K562 (cell line): ENCODE results near the gene MKNK2. TPM values are rescaled to one million over a fixed set of nuclear protein-coding genes. Genes with fewer than 3 reads are reported as not detected.

Experiments used
- BRF1 ChIP-seq: IDR thresholded peaks from 3 replicates; pipeline ENCODE4 v1.6.1; 2011; ENCODE audit warnings: borderline replicate concordance, mild to moderate bottlenecking; ENCODE audit not compliant: insufficient read length; ENCODE audit errors: extremely low read depth
- CBFB ChIP-seq: sonication (generic); formaldehyde crosslinking; IDR thresholded peaks from 2 replicates; pipeline ENCODE4 v1.4.0; 2020; ENCODE audit warnings: mild to moderate bottlenecking, missing genetic modification reagents
- FOXJ2 ChIP-seq: fragments of 200-800 bp; sonication (Bioruptor generic); IDR thresholded peaks from 2 replicates; pipeline ENCODE4 v1.6.1; 2016; ENCODE audit warnings: missing genetic modification characterization, missing compliant biosample characterization
- KLF10 ChIP-seq: fragments of 250-450 bp; sonication (Bioruptor Pico); IDR thresholded peaks from 2 replicates; pipeline ENCODE4 v1.6.1; 2021; ENCODE audit warnings: matching md5 sums
- NCOA1 ChIP-seq: fragments of 450-650 bp; IDR thresholded peaks from 2 replicates; pipeline ENCODE4 v1.6.1; 2016; ENCODE audit warnings: low read depth
- TAF1 ChIP-seq: IDR thresholded peaks from 2 replicates; pipeline ENCODE4 v1.6.1; 2011; ENCODE audit warnings: mild to moderate bottlenecking, low read length, moderate library complexity; ENCODE audit not compliant: insufficient read depth, control insufficient read depth, severe bottlenecking; ENCODE audit errors: extremely low read depth
- TARDBP ChIP-seq: fragments of 450-650 bp; IDR thresholded peaks from 2 replicates; pipeline ENCODE4 v1.6.1; 2016
- XRCC4 ChIP-seq: IDR thresholded peaks from one replicate; pipeline ENCODE4 v1.6.1; 2011; ENCODE audit not compliant: insufficient read depth, insufficient read length; ENCODE audit errors: extremely low read depth
- ZBTB7A ChIP-seq: IDR thresholded peaks from 2 replicates; pipeline ENCODE4 v1.6.1; 2011; ENCODE audit warnings: low read depth, mild to moderate bottlenecking, low read length, moderate library complexity, borderline replicate concordance; ENCODE audit not compliant: control insufficient read depth
- ZNF586 ChIP-seq: fragments of 450-650 bp; formaldehyde crosslinking; conservative IDR thresholded peaks from 2 replicates; pipeline ENCODE4 v1.4.0; 2020; ENCODE audit warnings: mild to moderate bottlenecking, moderate library complexity
- ZNF696 ChIP-seq: fragments of 250-450 bp; sonication (Bioruptor Pico); conservative IDR thresholded peaks from 2 replicates; pipeline ENCODE4 v1.4.0; 2020; ENCODE audit warnings: mild to moderate bottlenecking, moderate library complexity
- polyA plus RNA-seq, 8 experiments: library from polyadenylated mRNA; depleted of rRNA in 4 of 8; stranded (reverse) in 5 of 8; unstranded in 3 of 8; fragments of >200 nt; fragmentation: Nextera tagmentation in 2 of 8; fragmentation: Illumina TruSeq in 1 of 8; extraction: Ambion mirVana in 2 of 8; extraction: Trizol in 1 of 8; gene quantifications; 2 replicates each; pipeline versions ENCODE4 v1.2.1 to v1.2.3, GENCODE V29; 2011 to 2014; ENCODE audit warnings: inconsistent platforms in 1 of 8, missing spikeins in 1 of 8
- total RNA-seq, 7 experiments: library from RNA; depleted of rRNA in 6 of 7; stranded (reverse); fragments of >200 nt in 6 of 7; fragmentation: Illumina TruSeq in 2 of 7; extraction: Trizol in 2 of 7; gene quantifications; 2 replicates each; pipeline versions ENCODE4 v1.2.1 to v1.2.3, GENCODE V29; 2011 to 2021; ENCODE audit warnings: low replicate concordance in 1 of 7
- TF ChIP-seq, protein P1 (sequence below): fragments of 150-350 bp; conservative IDR thresholded peaks from 2 replicates; pipeline ENCODE4 v1.6.1; 2014; ENCODE audit warnings: low read length
- TF ChIP-seq, protein P2 (sequence below): fragments of 250-450 bp; sonication (Bioruptor Pico); IDR thresholded peaks from 2 replicates; pipeline ENCODE4 v1.4.0; 2020; ENCODE audit warnings: mild to moderate bottlenecking, moderate library complexity, borderline replicate concordance
- TF ChIP-seq, protein P3 (sequence below): sonication (generic); formaldehyde crosslinking; IDR thresholded peaks from 2 replicates; pipeline ENCODE4 v1.8.0; 2022; ENCODE audit warnings: missing genetic modification reagents, mild to moderate bottlenecking, borderline replicate concordance
- TF ChIP-seq, protein P4 (sequence below): fragments of 250-450 bp; sonication (Bioruptor Pico); IDR thresholded peaks from 2 replicates; pipeline ENCODE4 v1.5.1; 2021; ENCODE audit warnings: mild to moderate bottlenecking
- TF ChIP-seq, protein P5 (sequence below), 2 experiments: fragments of 450-650 bp in 1 of 2; sonication (generic) in 1 of 2; formaldehyde crosslinking; conservative IDR thresholded peaks; 2 replicates each; pipeline versions ENCODE4 v1.4.0 to v1.8.1; 2020 to 2022; ENCODE audit warnings: mild to moderate bottlenecking in 1 of 2, missing genetic modification reagents in 1 of 2

Gene MKNK2
- total and polyA plus RNA-seq, 9 of the 15 experiments (the other 6 are each of a cell fraction or from before 2014, with no cell fraction given) = 5.1 to 191 (median 51.9) TPM

DNA sequence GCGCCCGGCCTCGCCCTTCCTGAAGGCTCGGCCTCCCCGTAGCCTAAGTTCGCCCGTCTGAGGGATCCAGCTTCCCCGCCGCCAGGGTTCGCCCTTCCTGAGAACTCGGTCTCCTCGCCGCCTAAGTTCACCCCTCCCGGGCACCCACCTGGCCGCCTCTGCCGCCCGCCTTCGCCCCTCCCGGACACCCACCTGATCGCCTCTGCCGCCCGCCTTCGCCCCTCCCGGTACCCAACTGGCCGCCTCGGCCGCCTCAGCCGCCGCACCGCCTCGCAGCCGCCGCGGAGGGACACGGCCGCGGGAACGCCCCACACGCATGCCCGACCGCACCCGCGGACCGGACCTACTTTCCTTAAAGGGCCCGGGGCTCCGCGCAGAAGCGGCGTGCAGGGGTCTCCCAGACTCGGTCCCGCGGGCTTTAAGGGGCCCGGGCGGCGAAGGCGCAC, 45.0 kb upstream of the MKNK2 start, which contains the start of gene MOB3A (continued):
- TF ChIP-seq, protein P1, sequence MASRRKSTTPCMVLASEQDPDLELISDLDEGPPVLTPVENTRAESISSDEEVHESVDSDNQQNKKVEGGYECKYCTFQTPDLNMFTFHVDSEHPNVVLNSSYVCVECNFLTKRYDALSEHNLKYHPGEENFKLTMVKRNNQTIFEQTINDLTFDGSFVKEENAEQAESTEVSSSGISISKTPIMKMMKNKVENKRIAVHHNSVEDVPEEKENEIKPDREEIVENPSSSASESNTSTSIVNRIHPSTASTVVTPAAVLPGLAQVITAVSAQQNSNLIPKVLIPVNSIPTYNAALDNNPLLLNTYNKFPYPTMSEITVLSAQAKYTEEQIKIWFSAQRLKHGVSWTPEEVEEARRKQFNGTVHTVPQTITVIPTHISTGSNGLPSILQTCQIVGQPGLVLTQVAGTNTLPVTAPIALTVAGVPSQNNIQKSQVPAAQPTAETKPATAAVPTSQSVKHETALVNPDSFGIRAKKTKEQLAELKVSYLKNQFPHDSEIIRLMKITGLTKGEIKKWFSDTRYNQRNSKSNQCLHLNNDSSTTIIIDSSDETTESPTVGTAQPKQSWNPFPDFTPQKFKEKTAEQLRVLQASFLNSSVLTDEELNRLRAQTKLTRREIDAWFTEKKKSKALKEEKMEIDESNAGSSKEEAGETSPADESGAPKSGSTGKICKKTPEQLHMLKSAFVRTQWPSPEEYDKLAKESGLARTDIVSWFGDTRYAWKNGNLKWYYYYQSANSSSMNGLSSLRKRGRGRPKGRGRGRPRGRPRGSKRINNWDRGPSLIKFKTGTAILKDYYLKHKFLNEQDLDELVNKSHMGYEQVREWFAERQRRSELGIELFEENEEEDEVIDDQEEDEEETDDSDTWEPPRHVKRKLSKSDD = no peak
- peak; percentile 15 for TF ChIP-seq TAF1
- peak; percentile 69; the same call in 1 of the 2 replicates for TF ChIP-seq TARDBP
- no peak for TF ChIP-seq FOXJ2 (tag)
- TF ChIP-seq XRCC4 = no peak
- no peak for TF ChIP-seq ZNF696 (CRISPR knock-in tag)
- TF ChIP-seq, protein P2, sequence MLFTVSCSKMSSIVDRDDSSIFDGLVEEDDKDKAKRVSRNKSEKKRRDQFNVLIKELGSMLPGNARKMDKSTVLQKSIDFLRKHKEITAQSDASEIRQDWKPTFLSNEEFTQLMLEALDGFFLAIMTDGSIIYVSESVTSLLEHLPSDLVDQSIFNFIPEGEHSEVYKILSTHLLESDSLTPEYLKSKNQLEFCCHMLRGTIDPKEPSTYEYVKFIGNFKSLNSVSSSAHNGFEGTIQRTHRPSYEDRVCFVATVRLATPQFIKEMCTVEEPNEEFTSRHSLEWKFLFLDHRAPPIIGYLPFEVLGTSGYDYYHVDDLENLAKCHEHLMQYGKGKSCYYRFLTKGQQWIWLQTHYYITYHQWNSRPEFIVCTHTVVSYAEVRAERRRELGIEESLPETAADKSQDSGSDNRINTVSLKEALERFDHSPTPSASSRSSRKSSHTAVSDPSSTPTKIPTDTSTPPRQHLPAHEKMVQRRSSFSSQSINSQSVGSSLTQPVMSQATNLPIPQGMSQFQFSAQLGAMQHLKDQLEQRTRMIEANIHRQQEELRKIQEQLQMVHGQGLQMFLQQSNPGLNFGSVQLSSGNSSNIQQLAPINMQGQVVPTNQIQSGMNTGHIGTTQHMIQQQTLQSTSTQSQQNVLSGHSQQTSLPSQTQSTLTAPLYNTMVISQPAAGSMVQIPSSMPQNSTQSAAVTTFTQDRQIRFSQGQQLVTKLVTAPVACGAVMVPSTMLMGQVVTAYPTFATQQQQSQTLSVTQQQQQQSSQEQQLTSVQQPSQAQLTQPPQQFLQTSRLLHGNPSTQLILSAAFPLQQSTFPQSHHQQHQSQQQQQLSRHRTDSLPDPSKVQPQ (CRISPR knock-in tag) = no peak
- peak; percentile 77; the same call in 1 of the 2 replicates for TF ChIP-seq CBFB (CRISPR knock-in tag)
- TF ChIP-seq, protein P3, sequence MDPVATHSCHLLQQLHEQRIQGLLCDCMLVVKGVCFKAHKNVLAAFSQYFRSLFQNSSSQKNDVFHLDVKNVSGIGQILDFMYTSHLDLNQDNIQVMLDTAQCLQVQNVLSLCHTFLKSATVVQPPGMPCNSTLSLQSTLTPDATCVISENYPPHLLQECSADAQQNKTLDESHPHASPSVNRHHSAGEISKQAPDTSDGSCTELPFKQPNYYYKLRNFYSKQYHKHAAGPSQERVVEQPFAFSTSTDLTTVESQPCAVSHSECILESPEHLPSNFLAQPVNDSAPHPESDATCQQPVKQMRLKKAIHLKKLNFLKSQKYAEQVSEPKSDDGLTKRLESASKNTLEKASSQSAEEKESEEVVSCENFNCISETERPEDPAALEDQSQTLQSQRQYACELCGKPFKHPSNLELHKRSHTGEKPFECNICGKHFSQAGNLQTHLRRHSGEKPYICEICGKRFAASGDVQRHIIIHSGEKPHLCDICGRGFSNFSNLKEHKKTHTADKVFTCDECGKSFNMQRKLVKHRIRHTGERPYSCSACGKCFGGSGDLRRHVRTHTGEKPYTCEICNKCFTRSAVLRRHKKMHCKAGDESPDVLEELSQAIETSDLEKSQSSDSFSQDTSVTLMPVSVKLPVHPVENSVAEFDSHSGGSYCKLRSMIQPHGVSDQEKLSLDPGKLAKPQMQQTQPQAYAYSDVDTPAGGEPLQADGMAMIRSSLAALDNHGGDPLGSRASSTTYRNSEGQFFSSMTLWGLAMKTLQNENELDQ (CRISPR knock-in tag) = no peak
- TF ChIP-seq, protein P4, sequence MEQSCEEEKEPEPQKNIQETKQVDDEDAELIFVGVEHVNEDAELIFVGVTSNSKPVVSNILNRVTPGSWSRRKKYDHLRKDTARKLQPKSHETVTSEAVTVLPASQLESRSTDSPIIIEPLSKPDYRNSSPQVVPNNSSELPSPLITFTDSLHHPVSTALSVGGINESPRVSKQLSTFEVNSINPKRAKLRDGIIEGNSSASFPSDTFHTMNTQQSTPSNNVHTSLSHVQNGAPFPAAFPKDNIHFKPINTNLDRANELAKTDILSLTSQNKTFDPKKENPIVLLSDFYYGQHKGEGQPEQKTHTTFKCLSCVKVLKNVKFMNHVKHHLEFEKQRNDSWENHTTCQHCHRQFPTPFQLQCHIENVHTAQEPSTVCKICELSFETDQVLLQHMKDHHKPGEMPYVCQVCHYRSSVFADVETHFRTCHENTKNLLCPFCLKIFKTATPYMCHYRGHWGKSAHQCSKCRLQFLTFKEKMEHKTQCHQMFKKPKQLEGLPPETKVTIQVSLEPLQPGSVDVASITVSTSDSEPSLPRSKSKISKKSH (CRISPR knock-in tag) = no peak
- TF ChIP-seq ZBTB7A = peak; percentile 49; the same call in 1 of the 2 replicates
- TF ChIP-seq KLF10 (CRISPR knock-in tag) = no peak
- peak; percentile 3; the same call in 1 of the 2 replicates for TF ChIP-seq NCOA1
- TF ChIP-seq, protein P5, sequence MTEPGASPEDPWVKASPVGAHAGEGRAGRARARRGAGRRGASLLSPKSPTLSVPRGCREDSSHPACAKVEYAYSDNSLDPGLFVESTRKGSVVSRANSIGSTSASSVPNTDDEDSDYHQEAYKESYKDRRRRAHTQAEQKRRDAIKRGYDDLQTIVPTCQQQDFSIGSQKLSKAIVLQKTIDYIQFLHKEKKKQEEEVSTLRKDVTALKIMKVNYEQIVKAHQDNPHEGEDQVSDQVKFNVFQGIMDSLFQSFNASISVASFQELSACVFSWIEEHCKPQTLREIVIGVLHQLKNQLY (CRISPR knock-in tag; conservative IDR thresholded peaks at IDR 0.05) = 0 out of 4 replicates have a peak, but pooled peaks of 1 of the 2 experiments have one; percentile 67
- TF ChIP-seq BRF1 = no peak
- 0 out of 2 replicates have a peak, but pooled peaks have one; percentile 31 for TF ChIP-seq ZNF586
